ENCODE results near the gene SIGLEC1. TPM values are rescaled to one million over a fixed set of nuclear protein-coding genes. Genes with fewer than 3 reads are reported as not detected.
A peak's percentile ranks its signal among the peaks of the same experiment; 100 is the strongest.

SIGLEC1 gene
- total RNA-seq, 1 donor from 2014 or later, result 114 TPM

- Histone ChIP-seq H3K9me3 (no peaks in the 10 kb centered on the region), H3K36me3 (no peaks in the 10 kb centered on the region), H3K4me1 (peaks cover 12% of the 10 kb centered on the region), H3K27ac (no peak overlapping the region), H3K4me3 (no peak overlapping the region), H3K27me3 (ENCODE audit: low read depth) (peaks cover 61% of the 10 kb centered on the region)
- intact Hi-C loops (cut with DNase I), result no loop called here
- no peak for ATAC-seq
- DNase-seq, result peak; percentile 35
- no peak for TF ChIP-seq CTCF (IDR thresholded peaks at IDR 0.05)
Observed at GRCh38 chr20:3671986-3672546, 40.3 kb downstream of the SIGLEC1 start.

- H3K27ac ChIP-seq, result no peak overlapping the region
- intact Hi-C loops (cut with DNase I), result no loop called here
- DNase-seq, result peak; percentile 38
- TF ChIP-seq CTCF (IDR thresholded peaks at IDR 0.05), result no peak
- H3K4me3 ChIP-seq, result no peak overlapping the region
- ATAC-seq, result no peak
- peaks cover 7% of the 10 kb centered on the region for H3K4me1 ChIP-seq
- H3K9me3 ChIP-seq, result no peaks in the 10 kb centered on the region
- H3K36me3 ChIP-seq, result no peaks in the 10 kb centered on the region
- H3K27me3 ChIP-seq (ENCODE audit: low read depth), result peaks cover 56% of the 10 kb centered on the region
Observed at GRCh38 chr20:3670945-3671344, 41.5 kb downstream of the SIGLEC1 start.

GRCh38 chr20:3670511-3670910, 41.9 kb downstream of the SIGLEC1 start:
- no peak overlapping the region for H3K27ac ChIP-seq
- no peaks in the 10 kb centered on the region for H3K36me3 ChIP-seq
- H3K27me3 ChIP-seq (ENCODE audit: low read depth), result peaks cover 53% of the 10 kb centered on the region
- intact Hi-C loops (cut with DNase I), result no loop called here
- DNase-seq (no peak), ATAC-seq (no peak)
- no peak for TF ChIP-seq CTCF (IDR thresholded peaks at IDR 0.05)
- H3K4me3 ChIP-seq, result no peak overlapping the region
- H3K9me3 ChIP-seq, result no peaks in the 10 kb centered on the region
- peaks cover 7% of the 10 kb centered on the region for H3K4me1 ChIP-seq

- Histone ChIP-seq H3K9me3 (no peaks in the 10 kb centered on the region), H3K27me3 (ENCODE audit: low read depth) (peaks cover 47% of the 10 kb centered on the region), H3K36me3 (no peaks in the 10 kb centered on the region), H3K4me3 (no peak overlapping the region), H3K27ac (no peak overlapping the region), H3K4me1 (peaks cover 7% of the 10 kb centered on the region)
- no peak for TF ChIP-seq CTCF (IDR thresholded peaks at IDR 0.05)
- no peak for ATAC-seq
- DNase-seq, result no peak
- intact Hi-C loops (cut with DNase I), result no loop called here
Observed at GRCh38 chr20:3669710-3670367, 42.6 kb downstream of the SIGLEC1 start.

- no peak overlapping the region for H3K27ac ChIP-seq
- no peak for ATAC-seq
- TF ChIP-seq CTCF (IDR thresholded peaks at IDR 0.05), result no peak
Observed at GRCh38 chr20:3667434-3668037, 44.9 kb downstream of the SIGLEC1 start.

More at GRCh38 chr20:3667434-3668037, 44.9 kb downstream of the SIGLEC1 start:
- intact Hi-C loops (cut with DNase I), result no loop called here
- Histone ChIP-seq H3K36me3 (no peaks in the 10 kb centered on the region), H3K4me3 (no peak overlapping the region), H3K4me1 (peaks cover 2% of the 10 kb centered on the region), H3K27me3 (ENCODE audit: low read depth) (peaks cover 25% of the 10 kb centered on the region), H3K9me3 (no peaks in the 10 kb centered on the region)
- no peak for DNase-seq

Data from lower lobe of right lung (tissue), 2 donors.